CD4-positive, alpha-beta T cell (primary cell): Measurements from ENCODE around the gene SRMS. TPM values are rescaled to one million over a fixed set of nuclear protein-coding genes. Genes with fewer than 3 reads are reported as not detected.

Source experiments
- ATAC-seq: fragments of 200-7000 bp; cut with Tn5 transposase; one replicate; pipeline ENCODE4 v1.10.0; 2022; ENCODE audit warnings: mild to moderate bottlenecking; ENCODE audit not compliant: poor library complexity
- CTCF ChIA-PET: fragments of 350-600 bp; sonication (Branson Sonifier 250); formaldehyde crosslinking; loops from one replicate; lab custom pipeline; 2021; ENCODE audit warnings: antibody characterized with exemption, inconsistent platforms; lab: Charles Lee
- POLR2A ChIA-PET: fragments of 350-600 bp; sonication (Branson Sonifier 250); formaldehyde crosslinking; loops from one replicate; lab custom pipeline; 2021; ENCODE audit warnings: antibody characterized with exemption, inconsistent platforms; lab: Charles Lee
- DNase-seq, 14 experiments: peaks; one replicate each; pipeline ENCODE4 v3.0.0-alpha.2; 2013 to 2020; ENCODE audit warnings: mixed read lengths in 2 of 14
- H3K27ac ChIP-seq, 2 donors: one replicate each; pipeline versions ENCODE4 v1.5.1 to v1.7.0; 2013; ENCODE audit warnings: low read length in 2 of 2, low read depth in 1 of 2, mild to moderate bottlenecking in 1 of 2
- H3K27me3 ChIP-seq, 2 experiments: 1 replicate in 1 of 2; 2 replicates in 1 of 2; pipeline versions ENCODE4 v1.6.1 to v1.7.0; 2013; ENCODE audit warnings: low read length in 2 of 2, control low read depth in 1 of 2, mild to moderate bottlenecking in 1 of 2, moderate library complexity in 1 of 2; ENCODE audit not compliant: insufficient read depth in 2 of 2, control insufficient read depth in 1 of 2
- H3K36me3 ChIP-seq: one replicate; pipeline ENCODE4 v1.6.1; 2013; ENCODE audit warnings: low read length, control low read depth; ENCODE audit not compliant: insufficient read depth
- H3K4me1 ChIP-seq: one replicate; pipeline ENCODE4 v1.6.1; 2013; ENCODE audit warnings: low read length, control low read depth; ENCODE audit not compliant: insufficient read depth
- H3K4me3 ChIP-seq: one replicate; pipeline ENCODE4 v1.5.1; 2013; ENCODE audit warnings: mild to moderate bottlenecking, low read length, moderate library complexity
- H3K9me3 ChIP-seq, 2 experiments: 1 replicate in 1 of 2; 2 replicates in 1 of 2; pipeline versions ENCODE4 v1.6.1 to v1.7.0; 2013; ENCODE audit warnings: low read length in 2 of 2, mild to moderate bottlenecking in 2 of 2, control low read depth in 1 of 2, moderate library complexity in 1 of 2; ENCODE audit not compliant: control insufficient read depth in 1 of 2, insufficient read depth in 1 of 2
- H3K27ac Mint-ChIP-seq: one replicate; pipeline ENCODE4 v1.8.0; 2020; ENCODE audit warnings: mixed read lengths
- H3K27me3 Mint-ChIP-seq: one replicate; pipeline ENCODE4 v1.8.0; 2021; ENCODE audit warnings: mixed read lengths
- H3K36me3 Mint-ChIP-seq: one replicate; pipeline ENCODE4 v1.8.0; 2021; ENCODE audit warnings: low read depth, mixed read lengths
- H3K4me1 Mint-ChIP-seq: one replicate; pipeline ENCODE4 v1.8.0; 2021; ENCODE audit warnings: low read depth, mixed read lengths
- H3K4me3 Mint-ChIP-seq: one replicate; pipeline ENCODE4 v1.8.0; 2020; ENCODE audit warnings: mild to moderate bottlenecking, mixed read lengths
- H3K9me3 Mint-ChIP-seq: one replicate; pipeline ENCODE4 v1.8.0; 2020; ENCODE audit warnings: mixed read lengths
- intact Hi-C, 2 experiments: fragments of 100-400 bp; cut with DNase I in 1 of 2; cut with micrococcal nuclease in 1 of 2; formaldehyde crosslinking; loops; one replicate each; pipeline versions ENCODE4 v1.15.1 to v1.9.0; 2023 to 2025; cut with DNase I, micrococcal nuclease
- total RNA-seq, 174 experiments: library from RNA in 2 of 174; stranded (reverse) in 2 of 174; gene quantifications; one replicate each; pipeline ENCODE4 v1.2.3 and lab custom pipeline; 2021 to 2026
- TF ChIP-seq, protein P1 (sequence below): fragments of 200-600 bp; IDR thresholded peaks from one replicate; pipeline ENCODE4 v1.8.0; 2022; ENCODE audit warnings: antibody characterized with exemption, mild to moderate bottlenecking

The SRMS gene
- total RNA-seq, 2 experiments from 2014 or later = not detected

DNA sequence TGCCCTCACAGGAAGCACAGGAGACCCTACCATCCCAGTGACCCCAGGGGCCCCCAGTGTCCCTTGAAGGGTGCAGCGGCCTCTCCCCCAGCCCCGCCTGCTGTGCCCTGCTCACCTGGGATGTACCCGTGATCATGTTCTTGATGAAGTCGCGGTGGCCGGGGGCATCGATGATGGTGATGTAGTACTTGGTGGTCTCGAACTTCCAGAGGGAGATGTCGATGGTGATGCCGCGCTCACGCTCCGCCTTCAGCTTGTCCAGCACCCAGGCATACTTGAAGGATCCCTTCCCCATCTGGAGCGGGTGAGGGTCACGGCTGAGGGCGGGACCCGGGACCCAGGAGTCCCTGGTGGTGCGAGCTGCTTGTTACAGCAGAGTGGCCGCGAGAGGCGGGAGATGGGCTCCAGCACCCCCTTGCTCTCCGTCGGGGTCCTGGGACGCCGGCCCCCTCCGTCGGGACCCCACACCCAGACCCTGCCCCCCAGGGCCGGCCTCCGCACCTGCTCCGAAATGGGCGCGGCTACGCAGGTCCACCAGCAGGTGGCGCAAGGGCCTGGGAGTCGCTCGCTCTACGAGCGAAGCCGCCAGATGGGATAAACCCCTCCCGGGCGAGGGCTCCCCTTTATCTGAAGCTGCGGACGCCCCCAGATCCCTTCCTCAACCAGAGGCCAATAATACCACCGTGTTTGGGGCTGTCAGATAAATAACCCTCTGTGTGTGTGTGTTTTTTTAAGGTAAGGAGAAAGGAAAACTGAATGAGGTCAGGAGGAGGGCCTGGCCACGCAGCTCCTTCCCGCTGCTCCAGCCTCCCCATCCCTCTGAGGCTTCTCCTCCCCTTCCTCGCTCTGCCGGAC lies 51.6 kb downstream of the SRMS start:
- DNase-seq = peak; percentile 64 to 88 (median 75)
- CTCF ChIA-PET = interaction anchor here (1.2 to 2.2 kb wide), 7 partner anchors 12 to 478 kb away, joined by 3 to 11 read pairs (median 4); partner anchors contain the start of genes PPDPF, PTK6 and RTEL1
- no peaks in the 10 kb centered on the region for H3K36me3 ChIP-seq
- intact Hi-C loops = loop anchor here (1.0 to 5.0 kb wide), 4 partner anchors 23 to 626 kb away; no protein-coding TSS in a partner anchor
- peaks cover 0 to 14% of the 10 kb centered on the region in 2 experiments for H3K9me3 ChIP-seq
- POLR2A ChIA-PET = interaction anchor here (0.7 to 1.8 kb wide), 2 partner anchors 25 to 42 kb away, joined by 3 to 16 read pairs; partner anchors contain the start of genes PPDPF and PTK6
- Mint-ChIP-seq H3K36me3 (no peaks in the 10 kb centered on the region), H3K9me3 (no peaks in the 10 kb centered on the region), H3K4me3 (peak overlapping the region; percentile 45), H3K27ac (no peak overlapping the region), H3K27me3 (peaks cover 28% of the 10 kb centered on the region), H3K4me1 (peaks cover 5% of the 10 kb centered on the region)
- H3K27ac ChIP-seq = no peak overlapping the region
- H3K4me3 ChIP-seq = peak overlapping the region; percentile 18
- TF ChIP-seq, protein P1, sequence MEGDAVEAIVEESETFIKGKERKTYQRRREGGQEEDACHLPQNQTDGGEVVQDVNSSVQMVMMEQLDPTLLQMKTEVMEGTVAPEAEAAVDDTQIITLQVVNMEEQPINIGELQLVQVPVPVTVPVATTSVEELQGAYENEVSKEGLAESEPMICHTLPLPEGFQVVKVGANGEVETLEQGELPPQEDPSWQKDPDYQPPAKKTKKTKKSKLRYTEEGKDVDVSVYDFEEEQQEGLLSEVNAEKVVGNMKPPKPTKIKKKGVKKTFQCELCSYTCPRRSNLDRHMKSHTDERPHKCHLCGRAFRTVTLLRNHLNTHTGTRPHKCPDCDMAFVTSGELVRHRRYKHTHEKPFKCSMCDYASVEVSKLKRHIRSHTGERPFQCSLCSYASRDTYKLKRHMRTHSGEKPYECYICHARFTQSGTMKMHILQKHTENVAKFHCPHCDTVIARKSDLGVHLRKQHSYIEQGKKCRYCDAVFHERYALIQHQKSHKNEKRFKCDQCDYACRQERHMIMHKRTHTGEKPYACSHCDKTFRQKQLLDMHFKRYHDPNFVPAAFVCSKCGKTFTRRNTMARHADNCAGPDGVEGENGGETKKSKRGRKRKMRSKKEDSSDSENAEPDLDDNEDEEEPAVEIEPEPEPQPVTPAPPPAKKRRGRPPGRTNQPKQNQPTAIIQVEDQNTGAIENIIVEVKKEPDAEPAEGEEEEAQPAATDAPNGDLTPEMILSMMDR = peak; percentile 93
- peaks cover 33% of the 10 kb centered on the region for H3K4me1 ChIP-seq
- peak; percentile 68 for ATAC-seq
- H3K27me3 ChIP-seq = peaks cover 30 to 35% of the 10 kb centered on the region in 2 experiments

DNA sequence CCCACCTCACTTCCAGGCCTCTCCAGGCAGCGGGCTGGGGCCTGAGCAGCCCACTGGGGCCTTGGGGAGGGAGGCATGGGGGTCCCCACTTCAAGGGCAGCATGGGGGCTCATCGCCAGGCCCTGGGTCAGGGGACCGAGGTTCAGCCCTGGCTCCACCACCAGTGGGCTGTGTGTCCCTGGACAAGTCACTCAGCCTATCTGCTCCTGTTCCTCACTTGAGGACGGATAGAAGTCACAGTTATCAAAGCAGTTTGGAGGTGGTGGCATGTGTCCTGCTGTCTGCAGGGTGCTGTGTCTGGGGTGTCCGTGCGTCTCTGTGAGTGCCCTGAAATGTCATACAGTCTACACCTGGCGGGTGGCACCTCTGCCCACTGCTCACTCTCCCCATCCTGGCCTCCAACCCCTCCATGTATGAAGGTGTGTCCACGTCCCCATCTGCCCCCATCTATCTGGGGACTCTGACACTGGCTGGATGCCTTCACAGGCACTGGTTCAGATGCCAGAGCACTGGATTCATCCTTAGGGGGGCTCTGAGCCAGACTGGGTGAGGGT lies 52.3 kb downstream of the SRMS start:
- Mint-ChIP-seq H3K4me3 (no peak overlapping the region), H3K9me3 (no peaks in the 10 kb centered on the region), H3K27ac (no peak overlapping the region), H3K27me3 (peaks cover 25% of the 10 kb centered on the region), H3K36me3 (no peaks in the 10 kb centered on the region), H3K4me1 (peaks cover 5% of the 10 kb centered on the region)
- no peak overlapping the region for H3K27ac ChIP-seq
- TF ChIP-seq, protein P1 = no peak
- ATAC-seq (no peak), DNase-seq (no peak)
- intact Hi-C loops = loop anchor here in 1 of 2 experiments (5.0 kb wide), 1 partner anchor 627 kb away; no protein-coding TSS in a partner anchor
- no peaks in the 10 kb centered on the region for H3K36me3 ChIP-seq
- ChIA-PET CTCF (interaction anchor here (1.4 to 2.2 kb wide), 3 partner anchors 24 to 42 kb away, joined by 4 to 11 read pairs (median 9); partner anchors contain the start of genes PPDPF and PTK6), POLR2A (no interaction called here)
- H3K27me3 ChIP-seq = peaks cover 34 to 35% of the 10 kb centered on the region in 2 experiments
- H3K4me3 ChIP-seq = no peak overlapping the region
- H3K4me1 ChIP-seq = peaks cover 33% of the 10 kb centered on the region
- H3K9me3 ChIP-seq = peaks cover 0 to 14% of the 10 kb centered on the region in 2 experiments

- Mint-ChIP-seq H3K27me3 (peaks cover 32% of the 10 kb centered on the region), H3K4me3 (no peak overlapping the region), H3K9me3 (no peaks in the 10 kb centered on the region), H3K4me1 (peaks cover 5% of the 10 kb centered on the region), H3K36me3 (no peaks in the 10 kb centered on the region), H3K27ac (no peak overlapping the region)
- H3K4me1 ChIP-seq = peaks cover 30% of the 10 kb centered on the region
- no peak overlapping the region for H3K4me3 ChIP-seq
- CTCF ChIA-PET = no interaction called here
- intact Hi-C loops = loop anchor here in 1 of 2 experiments (5.0 kb wide), 1 partner anchor 628 kb away; no protein-coding TSS in a partner anchor
- peaks cover 30% of the 10 kb centered on the region in 2 experiments for H3K27me3 ChIP-seq
- H3K36me3 ChIP-seq = no peaks in the 10 kb centered on the region
- peaks cover 0 to 8% of the 10 kb centered on the region in 2 experiments for H3K9me3 ChIP-seq
- TF ChIP-seq, protein P1 = no peak
- POLR2A ChIA-PET = no interaction called here
- ATAC-seq (no peak), DNase-seq (peak in 1 of 14 experiments; percentile 30)
- H3K27ac ChIP-seq = no peak overlapping the region
These were observed 53.0 kb downstream of the SRMS start for GRCh38 chr20:63494420-63495166.
